ENCODE results near the gene SH3TC2.

SH3TC2 gene

GRCh38 chr5:148999741-149000140 lies 63.1 kb downstream of the SH3TC2 start:
- POLR2A ChIA-PET: no interaction called here
- CTCF ChIA-PET: interaction anchor here (0.6 to 24.0 kb wide), 3 partner anchors 8 to 263 kb away, joined by 3 to 276 read pairs (median 5); no protein-coding TSS in a partner anchor
- no peak for TF ChIP-seq CTCF (IDR thresholded peaks at IDR 0.05; ENCODE audit: control extremely low read depth, extremely low read depth, low read depth, missing control alignments)
- no peak for DNase-seq (ENCODE audit: extremely low spot score)

DNA sequence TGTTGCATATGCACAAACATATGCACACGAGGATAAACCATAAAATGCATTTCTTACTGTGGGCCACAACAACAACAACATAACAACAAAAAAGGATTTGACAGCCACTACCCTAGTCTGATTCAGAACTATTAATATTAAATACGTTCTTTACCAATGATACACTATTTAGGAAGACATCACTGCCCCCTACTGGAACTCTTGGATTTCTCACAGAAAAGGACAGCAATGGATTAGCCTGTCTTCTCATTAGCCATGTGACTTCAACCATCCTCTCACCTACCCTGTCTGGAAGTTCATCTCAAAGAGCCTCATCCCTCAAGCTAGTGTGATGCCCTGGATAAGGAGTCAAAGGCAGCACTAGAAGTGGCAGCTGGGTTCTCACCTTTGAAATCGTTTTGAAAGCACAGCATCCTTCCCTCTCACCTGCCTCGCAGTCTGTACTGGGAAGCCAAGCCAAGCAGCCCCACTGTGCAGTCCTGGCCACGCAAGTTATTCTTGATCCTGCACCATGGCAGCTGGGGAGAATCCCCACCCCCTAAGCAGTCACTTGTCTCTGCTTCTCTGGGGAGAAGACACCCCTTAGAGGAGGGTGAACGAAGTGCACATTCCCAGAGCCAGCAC lies 64.6 kb downstream of the SH3TC2 start:
- CTCF ChIA-PET: interaction anchor here (1.1 to 24.0 kb wide), 4 partner anchors 9 to 261 kb away, joined by 3 to 276 read pairs (median 6); no protein-coding TSS in a partner anchor
- peak; percentile 59 for TF ChIP-seq CTCF (IDR thresholded peaks at IDR 0.05; ENCODE audit: control extremely low read depth, extremely low read depth, low read depth, missing control alignments)
- peak; percentile 34 for DNase-seq (ENCODE audit: extremely low spot score)
- POLR2A ChIA-PET: no interaction called here

DNA sequence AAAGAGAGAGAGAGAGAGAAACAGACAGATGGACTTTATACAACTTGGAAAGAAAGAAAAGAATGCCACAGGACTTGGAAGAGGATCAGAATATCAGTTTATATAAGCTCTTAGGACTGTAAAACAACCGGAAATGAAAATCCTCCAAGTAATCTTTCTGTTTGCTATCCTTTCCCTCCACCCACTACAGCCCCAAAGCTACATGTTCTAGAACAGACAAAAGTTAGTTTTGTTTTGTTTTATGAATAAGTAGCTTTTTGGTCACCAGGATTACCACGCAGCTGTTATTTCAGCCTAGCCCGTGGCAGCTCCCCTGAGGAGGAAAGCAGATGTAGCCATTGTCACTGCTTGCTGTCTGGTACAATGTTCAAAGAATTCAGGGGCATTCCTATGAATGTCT lies 66.6 kb downstream of the SH3TC2 start:
- ChIA-PET POLR2A (no interaction called here), CTCF (interaction anchor here (0.8 to 24.0 kb wide), 9 partner anchors 9 to 259 kb away, joined by 3 to 276 read pairs (median 4); no protein-coding TSS in a partner anchor)
- TF ChIP-seq CTCF (IDR thresholded peaks at IDR 0.05; ENCODE audit: control extremely low read depth, extremely low read depth, low read depth, missing control alignments): no peak
- DNase-seq (ENCODE audit: extremely low spot score): no peak

DNA sequence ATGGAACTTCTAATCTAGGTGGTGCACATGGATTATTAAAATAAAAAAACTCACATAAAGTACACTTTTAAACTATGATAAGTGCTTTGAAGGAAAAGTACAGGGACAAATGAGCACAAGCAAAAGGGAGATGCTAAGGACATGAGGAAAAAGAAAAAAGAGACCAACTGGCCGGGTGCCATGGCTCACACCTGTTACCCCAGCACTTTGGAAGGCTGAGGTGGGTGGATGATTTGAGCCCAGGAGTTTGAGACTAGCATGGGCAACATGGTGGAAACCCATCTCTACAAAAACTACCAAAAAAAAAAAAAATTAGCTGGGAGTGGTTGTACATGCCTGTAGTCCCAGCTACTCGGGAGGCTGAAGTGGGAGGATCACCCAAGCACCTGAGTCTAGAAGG lies 67.1 kb downstream of the SH3TC2 start:
- ChIA-PET POLR2A (no interaction called here), CTCF (interaction anchor here (1.3 to 24.0 kb wide), 4 partner anchors 8 to 259 kb away, joined by 5 to 276 read pairs (median 6); no protein-coding TSS in a partner anchor)
- no peak for DNase-seq (ENCODE audit: extremely low spot score)
- TF ChIP-seq CTCF (IDR thresholded peaks at IDR 0.05; ENCODE audit: control extremely low read depth, extremely low read depth, low read depth, missing control alignments): no peak

DNA sequence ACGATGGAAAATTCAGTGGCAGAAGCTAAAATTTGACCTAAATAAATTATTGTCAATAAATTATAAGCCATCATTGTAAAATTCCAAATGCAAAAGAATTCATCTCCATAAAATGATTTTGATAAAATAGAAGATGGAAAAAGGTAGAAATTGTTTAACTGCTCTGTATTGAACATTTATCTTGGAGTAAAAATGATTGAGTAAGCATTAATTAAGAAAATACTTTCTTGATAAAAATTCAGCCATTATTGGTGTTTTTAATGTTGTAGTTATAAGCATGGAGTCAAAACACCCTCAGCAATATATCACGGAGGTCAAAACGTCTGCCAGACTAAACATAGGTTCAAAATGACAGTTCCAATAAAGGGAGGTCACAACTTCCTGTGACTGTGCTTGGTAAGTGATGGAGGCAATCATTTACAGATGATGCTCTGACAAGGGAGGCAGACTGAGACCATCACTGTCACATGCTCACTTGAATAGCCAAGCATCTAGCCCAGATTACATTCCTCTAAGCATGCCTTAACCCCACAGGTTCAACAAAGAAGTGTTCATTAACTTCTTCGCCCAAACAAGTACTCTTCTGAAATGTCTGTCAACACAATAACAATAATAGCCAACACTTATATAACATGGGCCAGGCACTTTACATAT lies 69.5 kb downstream of the SH3TC2 start:
- no peak for DNase-seq (ENCODE audit: extremely low spot score)
- CTCF ChIA-PET: interaction anchor here (1.4 to 24.0 kb wide), 2 partner anchors 24 to 257 kb away, joined by 4 to 276 read pairs; no protein-coding TSS in a partner anchor
- POLR2A ChIA-PET: no interaction called here
- no peak for TF ChIP-seq CTCF (IDR thresholded peaks at IDR 0.05; ENCODE audit: control extremely low read depth, extremely low read depth, low read depth, missing control alignments)

DNA sequence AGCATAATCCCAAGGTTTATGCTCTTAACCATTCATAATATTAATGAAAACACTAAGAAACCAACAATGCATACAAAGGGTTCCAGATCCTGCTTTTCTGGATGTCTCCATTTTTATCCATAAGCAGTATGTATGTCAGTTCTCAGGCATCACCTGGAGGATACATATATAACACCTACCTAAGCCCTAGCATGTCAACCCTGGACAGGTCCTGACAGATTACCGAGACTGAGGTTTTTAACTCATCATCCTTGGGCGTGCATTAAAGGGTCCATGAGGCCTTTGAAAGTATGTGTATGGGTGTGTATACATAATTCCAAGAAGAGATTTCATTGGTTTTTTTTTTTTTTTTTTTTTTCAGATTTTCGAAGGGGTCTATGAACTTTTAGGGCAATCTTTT lies 70.6 kb downstream of the SH3TC2 start:
- no peak for TF ChIP-seq CTCF (IDR thresholded peaks at IDR 0.05; ENCODE audit: control extremely low read depth, extremely low read depth, low read depth, missing control alignments)
- POLR2A ChIA-PET: interaction anchor here (0.6 kb wide), 1 partner anchor 860 kb away, joined by 4 read pairs; no protein-coding TSS in a partner anchor
- CTCF ChIA-PET: interaction anchor here (1.2 to 24.0 kb wide), 4 partner anchors 9 to 255 kb away, joined by 3 to 276 read pairs (median 4); no protein-coding TSS in a partner anchor
- DNase-seq (ENCODE audit: extremely low spot score): no peak

Data from GM10248 (cell line).